Lung microvascular endothelial cell (primary cell): ENCODE measurements around the gene MACROD1. TPM values are rescaled to one million over a fixed set of nuclear protein-coding genes. Genes with fewer than 3 reads are reported as not detected.

ENCODE experiments used
- DNase-seq, 2 donors: peaks; one replicate each; pipeline versions ENCODE4 v3.0.0 to v3.0.0-alpha.2; 2010; ENCODE audit warnings: low read depth in 2 of 2
- total RNA-seq: library from RNA; depleted of rRNA; stranded (reverse); fragments of >200 nt; gene quantifications from 2 replicates; pipeline ENCODE4 v1.2.1, GENCODE V29; 2014

MACROD1 gene
- total RNA-seq, 1 donor from 2014 or later = 31.5 TPM

DNA sequence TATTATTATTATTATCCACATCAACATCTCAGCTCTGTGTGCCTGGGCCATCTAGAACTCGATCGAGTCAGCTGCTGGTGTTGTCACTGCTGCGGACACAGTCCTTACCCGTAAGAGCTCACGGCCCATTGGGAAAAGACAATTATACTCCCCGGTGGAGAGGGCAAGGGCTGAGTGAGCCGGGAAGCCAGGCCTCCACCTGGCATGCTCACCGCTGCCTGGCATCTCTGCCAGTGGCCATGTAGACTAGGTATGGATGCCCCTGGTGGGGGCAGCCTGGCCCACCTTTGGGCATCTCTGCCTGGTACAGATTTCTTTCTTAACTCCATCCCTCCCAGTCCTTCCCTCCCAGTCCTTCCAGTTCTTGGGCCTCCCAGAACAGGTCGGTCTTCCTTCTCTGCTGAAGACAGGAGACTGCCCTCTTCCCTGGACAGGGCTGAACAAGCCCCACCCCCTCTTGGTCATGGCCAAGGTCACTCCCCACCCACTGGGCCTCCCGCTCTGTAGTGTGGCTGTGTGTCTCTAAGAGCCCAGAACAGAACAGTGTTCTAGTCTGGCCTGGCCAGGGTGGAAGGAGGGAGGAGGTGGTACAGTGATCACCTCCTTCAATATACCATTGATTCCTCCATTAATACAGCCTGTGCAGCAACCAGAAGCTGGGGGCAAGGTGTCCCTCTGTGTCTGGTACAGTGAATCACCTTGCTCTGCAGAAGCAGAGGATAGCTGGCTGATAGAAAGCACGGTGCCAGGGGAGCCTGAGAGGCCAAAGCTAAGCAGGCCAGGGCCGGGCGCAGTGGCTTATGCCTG is 72.5 kb downstream of the MACROD1 start:
- DNase-seq = no peak

GRCh38 chr11:64092761-64093136 is 73.2 kb downstream of the MACROD1 start:
- no peak for DNase-seq

GRCh38 chr11:64092111-64092760 is 73.7 kb downstream of the MACROD1 start:
- no peak for DNase-seq

DNA sequence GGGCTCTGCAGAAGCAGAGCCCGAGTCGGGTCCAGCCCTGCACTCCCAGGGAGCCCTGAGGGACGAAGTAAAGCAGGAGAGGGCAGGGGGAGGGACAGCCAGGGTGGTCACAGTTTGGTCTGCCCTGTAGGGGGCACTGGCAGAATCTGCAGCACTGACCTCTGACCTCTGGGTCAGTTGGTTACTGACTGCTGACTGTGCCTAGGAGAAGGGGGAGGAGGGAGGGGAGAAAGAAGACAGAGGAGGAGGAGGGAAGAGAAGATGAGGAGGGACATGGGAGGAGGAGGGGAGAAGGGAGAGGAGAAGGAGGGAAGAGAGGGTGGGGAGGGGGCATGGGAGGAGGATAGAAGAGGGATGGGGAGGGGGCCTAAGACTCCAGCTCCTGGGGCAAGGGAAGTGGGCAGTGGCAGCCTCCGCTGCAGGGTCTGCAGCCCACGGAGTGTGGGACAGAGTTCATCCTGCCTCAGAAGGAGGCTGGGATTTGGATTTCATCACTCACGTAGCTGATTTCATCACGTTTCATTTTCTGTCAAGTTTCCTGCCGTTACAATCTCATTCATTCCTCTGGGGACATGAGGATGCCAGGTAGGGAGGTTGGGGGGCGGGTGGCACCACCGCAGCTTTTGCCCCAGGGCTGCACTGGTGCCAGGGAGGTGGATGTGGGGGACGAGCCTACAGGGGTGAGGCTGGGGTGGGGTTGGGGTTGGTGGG is 75.0 kb downstream of the MACROD1 start:
- no peak for DNase-seq

GRCh38 chr11:64089915-64090805 is 75.8 kb downstream of the MACROD1 start:
- DNase-seq = no peak

DNA sequence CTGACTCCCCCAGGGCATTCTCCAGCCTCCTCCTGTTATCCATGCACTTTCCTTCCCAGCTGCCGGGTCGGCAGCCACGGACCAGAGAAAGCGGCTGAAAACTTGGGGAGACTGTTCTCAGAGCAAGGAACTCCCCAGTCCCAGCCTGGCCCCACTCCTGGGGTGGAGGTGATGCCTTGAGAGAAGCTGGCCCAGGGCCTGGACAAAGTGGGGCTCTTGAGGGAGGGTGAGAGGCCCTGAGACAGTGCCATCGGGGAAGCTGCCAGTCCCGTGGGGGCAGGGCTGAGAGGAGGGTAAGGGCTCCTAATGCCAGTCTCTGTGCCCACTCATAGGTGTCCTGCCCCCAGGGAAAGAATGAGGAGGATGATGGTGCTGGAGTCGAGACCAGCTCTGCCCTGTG is 76.4 kb downstream of the MACROD1 start:
- no peak for DNase-seq

DNA sequence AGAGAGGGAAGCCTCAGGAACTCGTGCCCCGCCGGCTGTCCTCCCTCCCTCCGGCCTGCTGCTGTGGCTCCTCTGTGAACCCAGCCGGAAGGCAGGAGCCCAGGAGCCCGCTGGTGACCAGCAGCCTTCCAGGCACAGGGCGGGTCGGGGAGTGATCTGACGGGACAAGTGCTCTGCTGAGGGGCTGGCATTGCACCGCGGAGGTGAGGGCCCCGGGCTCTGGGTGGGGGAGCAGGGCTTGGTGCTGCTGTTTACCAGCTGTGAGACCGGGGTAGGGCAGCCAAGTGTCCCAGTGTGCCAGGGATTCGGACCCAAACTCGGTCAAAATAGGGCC is 76.9 kb downstream of the MACROD1 start:
- DNase-seq = no peak

- DNase-seq = no peak
Observed at GRCh38 chr11:64088162-64089026, 77.5 kb downstream of the MACROD1 start.

GRCh38 chr11:64086258-64087123 is 79.4 kb downstream of the MACROD1 start:
- no peak for DNase-seq

DNA sequence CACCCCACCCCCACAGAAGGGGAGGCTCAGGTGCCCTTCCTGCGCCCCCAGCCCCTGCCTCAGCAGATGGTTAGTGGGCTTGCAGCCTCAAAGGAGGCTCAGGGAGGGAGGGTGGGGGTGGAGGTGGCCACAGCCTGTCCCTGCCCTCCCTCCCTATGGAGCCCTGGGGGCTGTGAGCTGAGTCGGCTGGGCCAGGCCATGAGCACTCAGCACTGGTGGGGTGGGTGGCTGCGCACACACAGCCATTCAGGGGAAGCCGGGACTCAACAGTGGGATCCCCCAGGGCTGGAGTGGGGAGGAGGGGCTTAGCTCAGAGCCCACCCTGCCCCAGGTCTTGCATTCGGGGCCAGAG is 80.0 kb downstream of the MACROD1 start:
- no peak for DNase-seq

DNA sequence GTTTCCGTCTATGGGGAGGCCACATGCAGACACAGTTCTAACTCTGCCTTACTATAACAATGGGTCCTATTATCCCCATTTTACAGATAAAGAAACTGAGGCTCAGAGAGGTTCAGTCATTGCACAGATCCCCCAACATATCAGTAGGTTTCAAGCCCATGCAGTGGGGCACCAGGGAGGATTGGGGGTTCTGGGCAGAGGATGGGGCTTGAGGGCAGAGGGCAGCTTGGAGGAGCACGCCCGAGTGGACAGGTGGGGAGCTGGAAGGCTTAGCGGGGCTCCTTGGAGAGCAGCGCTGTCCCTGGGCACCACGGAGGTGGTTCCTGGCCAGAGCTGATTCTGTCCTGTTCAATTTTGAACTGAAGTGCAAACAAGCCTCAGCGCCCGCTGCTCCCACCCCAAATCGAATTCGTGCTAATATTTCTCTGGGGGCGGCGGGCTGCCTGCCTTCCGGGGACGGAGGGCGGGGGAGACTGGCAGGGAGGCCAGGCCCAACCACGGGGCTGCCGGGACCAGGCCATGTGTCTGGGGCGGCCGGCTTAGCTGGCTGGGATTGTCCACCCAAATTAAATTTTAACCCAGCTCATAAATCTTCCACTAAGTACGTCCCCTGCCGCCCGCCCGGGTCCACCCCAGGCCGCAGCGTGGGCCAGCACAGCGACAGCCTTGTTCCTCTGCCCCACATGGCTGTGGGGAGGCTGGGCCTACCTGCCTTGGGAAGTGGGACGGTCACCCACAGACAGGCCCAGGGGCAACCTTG is 80.8 kb downstream of the MACROD1 start:
- no peak for DNase-seq

- DNase-seq = no peak
Observed at GRCh38 chr11:64084146-64084950, 81.6 kb downstream of the MACROD1 start.

DNA sequence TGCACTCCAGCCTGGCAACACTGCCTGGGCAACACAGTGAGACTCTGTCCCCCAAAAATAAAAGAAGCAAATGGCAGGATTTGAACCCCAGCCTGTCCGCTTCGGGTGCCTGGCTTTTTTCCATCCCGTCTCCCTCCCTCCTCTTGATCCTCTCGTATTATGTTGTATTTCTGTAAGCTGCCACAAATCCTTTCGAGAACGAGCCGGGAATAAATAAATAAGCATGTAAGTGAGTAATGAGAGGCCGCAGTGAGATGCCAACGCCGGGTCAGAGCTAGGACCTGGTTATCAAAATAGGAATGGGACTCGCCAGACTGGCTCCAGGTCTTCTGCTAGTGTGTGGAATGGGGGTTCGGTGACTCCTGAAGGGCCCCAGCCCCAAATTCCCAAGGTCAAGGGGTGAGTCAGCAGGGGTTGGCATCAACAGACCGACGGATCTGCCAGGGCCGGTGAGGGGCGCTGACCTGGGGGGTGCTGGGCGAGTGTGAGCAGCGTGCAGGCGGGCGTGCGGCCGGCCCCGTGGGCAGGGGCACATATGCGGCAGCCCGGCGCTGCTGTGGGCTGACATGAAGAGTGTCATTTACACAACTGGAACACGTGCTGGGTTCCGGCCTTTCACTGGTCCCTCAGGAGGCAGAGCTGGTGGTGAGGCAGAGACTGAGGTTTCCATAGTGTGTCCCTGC is 82.4 kb downstream of the MACROD1 start:
- DNase-seq = no peak

GRCh38 chr11:64081745-64082442 is 84.0 kb downstream of the MACROD1 start:
- DNase-seq = no peak

DNA sequence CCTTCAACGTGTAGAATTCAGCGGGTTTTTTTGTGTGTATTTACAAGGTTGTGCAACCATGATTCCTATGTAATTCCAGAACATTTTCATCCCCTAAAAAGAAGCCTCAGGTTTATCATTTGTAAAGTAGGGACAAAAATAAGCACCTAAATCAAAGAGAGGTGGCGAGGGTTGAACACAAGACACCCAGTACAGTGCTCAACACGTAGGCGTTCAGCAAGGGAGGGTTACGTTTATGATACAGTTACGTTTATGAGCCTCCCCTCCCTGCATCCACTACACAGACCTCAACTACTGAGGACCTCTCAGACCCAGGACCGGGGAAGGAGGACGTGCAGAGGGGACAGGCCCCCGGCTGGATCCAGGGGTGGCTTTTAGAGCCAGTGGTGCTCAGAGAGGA is 85.5 kb downstream of the MACROD1 start:
- DNase-seq = no peak

GRCh38 chr11:64078905-64079304 is 87.0 kb downstream of the MACROD1 start:
- no peak for DNase-seq

DNA sequence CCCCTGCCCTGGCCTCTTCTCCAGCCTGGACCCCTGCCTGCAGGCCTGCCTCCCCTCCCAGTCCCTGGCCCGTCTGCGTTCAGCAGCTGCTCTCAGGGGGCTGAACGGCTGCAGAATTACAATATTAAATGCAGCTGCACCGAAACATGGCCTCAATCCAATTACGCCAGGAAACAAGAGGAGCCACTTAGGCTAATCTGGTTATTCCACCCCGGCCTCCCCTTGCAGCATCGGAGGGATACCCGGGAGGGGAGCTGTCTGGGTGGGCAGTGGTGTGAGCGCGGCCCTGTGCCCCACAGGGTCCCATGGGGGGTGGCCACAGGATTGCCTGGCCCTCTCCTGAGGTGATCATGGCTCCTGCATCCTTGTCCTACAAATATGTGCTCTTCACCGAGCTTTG is 87.6 kb downstream of the MACROD1 start:
- no peak for DNase-seq
